Ramos (cell line): ENCODE results near the gene CDK6.

ENCODE experiments used
- in situ Hi-C: fragments of 300-500 bp; cut with MboI; formaldehyde crosslinking; loops from one replicate; pipeline ENCODE4 v1.14.3; 2022; ENCODE audit warnings: low sequenced_read_pairs; ENCODE audit not compliant: unreplicated experiment

CDK6 gene

DNA sequence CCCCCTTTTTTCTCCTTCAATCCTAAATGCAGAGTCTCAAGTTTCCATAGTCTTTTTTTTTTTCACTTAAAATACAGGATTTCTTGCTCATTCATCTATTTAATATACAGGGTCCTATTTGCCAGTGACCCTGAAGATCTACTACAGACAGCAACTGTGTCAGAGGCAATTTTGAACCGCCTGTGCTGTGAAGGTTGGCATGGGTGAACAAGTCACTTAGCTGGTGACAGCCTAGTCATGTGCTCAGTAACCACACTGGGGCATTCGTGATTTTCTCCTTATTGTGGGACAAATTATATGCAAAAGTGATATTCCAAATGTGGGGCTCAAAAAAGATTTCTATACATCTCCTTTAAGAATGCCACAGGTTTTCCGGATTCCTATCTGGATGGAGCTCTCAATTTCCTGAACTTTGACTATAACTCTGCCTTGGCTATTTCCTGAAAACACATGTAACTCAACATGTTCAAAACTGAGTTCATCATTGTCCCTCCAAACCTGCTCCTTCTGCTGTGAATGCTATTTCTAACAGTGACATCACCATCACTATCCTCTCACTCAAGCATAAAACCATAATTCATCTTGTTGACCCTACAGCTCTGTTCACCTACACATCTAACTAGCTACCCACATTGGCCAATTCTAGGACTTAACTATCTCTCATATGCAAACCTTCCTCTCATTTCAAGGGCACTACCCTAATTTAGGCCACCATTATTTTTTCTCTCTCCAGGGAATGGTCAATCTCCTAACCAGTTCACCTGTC lies 36.7 kb downstream of the CDK6 start:
- in situ Hi-C loops: no loop called here

DNA sequence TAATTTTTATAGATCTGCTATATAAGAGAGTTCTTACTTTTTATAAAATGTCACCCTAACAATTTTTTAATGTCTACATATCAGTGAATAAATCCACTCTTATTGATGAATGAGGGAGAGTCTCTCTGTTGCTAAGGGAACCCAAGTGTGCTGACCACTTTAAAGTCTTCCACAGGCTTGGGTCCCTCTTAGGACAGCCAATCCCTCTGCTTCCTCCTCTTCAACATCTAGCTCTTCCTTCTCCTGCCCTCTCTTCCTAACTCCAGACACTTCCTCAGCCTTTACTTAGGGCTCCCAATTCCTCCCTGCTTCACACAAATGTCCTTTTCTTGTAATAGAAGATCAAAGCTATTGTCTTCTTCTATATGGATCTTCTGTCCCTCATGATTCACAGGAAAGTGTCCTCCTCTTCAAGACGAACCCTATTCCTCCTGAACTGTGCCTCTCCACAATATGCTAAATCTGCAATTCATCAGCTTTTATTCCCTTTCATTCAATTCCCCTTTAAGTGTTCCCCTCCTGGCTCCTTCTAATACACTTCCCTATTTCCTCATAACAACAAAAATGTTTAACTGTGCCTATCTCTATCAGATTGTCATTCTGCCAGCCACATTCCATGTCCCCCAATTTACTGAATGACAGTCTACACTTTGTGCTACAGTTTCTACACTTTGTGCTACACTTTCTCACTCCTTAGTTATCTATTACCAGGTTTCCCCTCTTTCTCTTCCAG lies 37.7 kb downstream of the CDK6 start:
- in situ Hi-C loops: no loop called here

DNA sequence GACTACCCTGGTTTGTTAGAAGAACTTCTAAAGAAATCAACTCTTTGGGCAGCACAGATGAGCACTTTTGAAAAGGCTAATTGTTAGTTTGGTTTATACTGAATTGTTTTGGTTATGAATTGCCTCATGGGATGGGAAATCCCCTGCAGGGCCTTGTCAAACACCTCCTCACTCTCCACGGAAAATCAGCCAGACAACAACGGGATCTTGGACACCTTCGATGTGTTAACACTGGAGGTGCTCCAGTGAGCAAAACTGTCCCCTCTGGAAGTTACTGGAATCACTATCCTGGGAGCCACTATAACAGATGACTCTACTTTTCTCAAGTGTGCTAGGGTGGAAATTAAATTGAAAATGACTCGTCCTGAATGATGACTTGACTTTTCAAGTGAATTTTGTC lies 38.7 kb downstream of the CDK6 start:
- in situ Hi-C loops: no loop called here

GRCh38 chr7:92797284-92797683 lies 39.1 kb downstream of the CDK6 start:
- in situ Hi-C loops: no loop called here

GRCh38 chr7:92794831-92795230 lies 41.5 kb downstream of the CDK6 start:
- in situ Hi-C loops: no loop called here

DNA sequence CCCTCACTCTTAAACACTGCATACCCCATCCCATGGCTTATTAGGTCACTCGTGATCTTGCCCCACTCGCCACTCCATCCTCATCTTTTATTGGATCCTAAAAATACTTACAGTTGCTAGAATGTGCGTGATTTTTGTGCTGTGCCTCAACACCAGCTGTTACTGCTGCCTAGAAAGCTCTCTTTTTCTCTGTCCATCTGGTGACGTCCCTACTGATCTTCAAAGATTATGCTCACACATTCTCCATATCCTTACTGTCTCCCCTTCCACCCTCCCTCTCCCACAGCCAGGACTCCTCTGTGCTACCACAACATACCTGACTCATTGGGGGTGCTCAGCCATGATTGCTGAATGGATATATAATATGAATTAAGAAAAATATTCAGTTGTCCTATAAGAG lies 42.0 kb downstream of the CDK6 start:
- in situ Hi-C loops: no loop called here

DNA sequence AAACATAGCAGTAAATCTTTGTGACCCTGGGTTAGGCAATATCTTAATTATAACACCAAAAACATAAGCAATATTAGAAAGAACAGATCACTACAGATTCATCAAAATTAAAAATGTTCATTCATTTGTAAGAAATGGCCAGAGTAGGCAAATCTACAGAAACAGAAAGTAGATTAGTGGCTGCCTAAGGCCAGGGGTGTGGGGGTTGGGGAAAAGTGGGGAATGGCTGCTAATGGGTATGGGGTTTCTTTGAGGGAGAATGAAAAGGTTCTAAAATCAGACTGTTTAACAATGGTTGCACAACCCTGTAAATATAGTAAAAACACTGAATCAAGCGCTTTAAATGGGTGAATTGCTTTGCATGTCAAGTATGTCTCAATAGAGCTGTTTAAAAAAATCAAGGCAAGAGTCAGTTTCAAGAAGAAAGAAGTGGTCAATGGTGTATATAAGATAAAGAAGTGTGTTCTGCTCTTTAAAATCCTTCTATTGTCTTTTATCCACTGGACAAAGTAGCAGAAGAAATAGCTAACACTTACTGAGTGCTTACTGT lies 42.6 kb downstream of the CDK6 start:
- in situ Hi-C loops: no loop called here

GRCh38 chr7:92790992-92791391 lies 45.4 kb downstream of the CDK6 start:
- in situ Hi-C loops: no loop called here

DNA sequence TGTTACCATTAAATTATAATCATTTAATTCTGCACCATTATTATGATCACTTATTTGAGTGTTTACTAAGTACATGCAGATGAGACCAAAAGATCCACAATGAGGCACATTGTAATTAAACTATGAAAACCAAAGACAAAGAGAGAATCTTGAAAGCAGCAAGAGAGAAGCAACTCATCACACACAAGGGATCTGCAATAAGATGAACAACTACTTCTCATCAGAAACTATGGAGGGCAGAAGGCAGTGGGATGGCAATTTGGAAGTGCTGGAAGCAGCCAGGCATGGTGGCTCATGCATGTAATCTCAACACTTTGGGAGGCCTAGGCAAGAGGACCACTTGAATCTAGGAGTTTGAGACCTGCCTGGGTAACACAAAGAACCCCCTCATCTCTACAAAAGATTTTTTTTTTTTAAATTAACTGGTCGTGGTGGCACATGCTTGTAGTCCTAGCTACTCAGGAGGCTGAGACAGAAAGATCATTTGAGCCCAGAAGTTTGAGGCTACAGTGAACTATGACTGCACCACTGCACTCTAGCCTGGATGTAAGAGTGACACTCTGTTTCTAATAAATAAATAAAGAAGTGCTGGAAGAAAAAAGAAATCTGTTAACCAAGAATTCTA lies 47.7 kb downstream of the CDK6 start:
- in situ Hi-C loops: no loop called here

DNA sequence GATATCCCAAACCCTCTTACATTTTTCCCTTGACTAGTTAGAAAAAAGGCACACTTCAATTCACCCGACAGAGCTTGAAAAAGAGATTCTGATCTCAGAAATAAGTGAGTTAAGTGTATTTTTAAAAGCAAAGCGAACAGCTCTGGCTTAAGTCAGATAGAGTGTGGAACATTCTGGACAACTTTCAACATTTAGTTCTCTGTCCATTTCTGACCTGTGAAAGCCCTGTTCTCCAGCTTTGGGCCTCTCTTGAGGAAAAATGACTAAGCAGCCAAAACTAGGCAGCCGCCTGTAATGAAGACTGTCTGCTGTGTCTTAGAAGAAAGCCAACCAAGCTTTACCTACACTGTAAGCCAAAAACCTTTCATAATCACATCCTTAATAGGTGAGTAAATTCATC lies 50.5 kb downstream of the CDK6 start:
- in situ Hi-C loops: no loop called here

- in situ Hi-C loops: no loop called here
These were observed 51.4 kb downstream of the CDK6 start for GRCh38 chr7:92784935-92785334.

GRCh38 chr7:92783260-92784201 lies 52.8 kb downstream of the CDK6 start:
- in situ Hi-C loops: no loop called here

- in situ Hi-C loops: no loop called here
These were observed 53.5 kb downstream of the CDK6 start for GRCh38 chr7:92782855-92783254.

- in situ Hi-C loops: no loop called here
These were observed 54.1 kb downstream of the CDK6 start for GRCh38 chr7:92782236-92782635.

GRCh38 chr7:92781117-92781720 lies 55.2 kb downstream of the CDK6 start:
- in situ Hi-C loops: no loop called here

- in situ Hi-C loops: no loop called here
These were observed 57.4 kb downstream of the CDK6 start for GRCh38 chr7:92778972-92779371.

DNA sequence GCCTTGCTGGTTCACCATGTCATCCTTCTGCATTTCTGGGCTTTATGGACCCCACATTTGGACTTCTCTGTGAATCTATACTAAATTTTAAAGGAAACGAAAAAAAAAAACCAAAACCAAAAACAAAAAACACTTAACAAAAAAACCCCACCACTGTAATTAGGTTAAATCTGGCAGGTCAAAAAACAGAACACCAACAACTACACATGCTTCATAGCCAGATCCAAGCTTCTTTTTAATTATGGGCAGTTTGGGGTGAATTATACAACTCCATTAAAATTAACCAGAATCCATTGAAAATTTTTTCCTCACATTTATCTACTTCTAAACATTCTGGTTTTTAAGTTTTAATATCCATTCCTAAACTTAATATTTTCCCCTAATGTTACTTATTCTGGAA lies 58.4 kb downstream of the CDK6 start:
- in situ Hi-C loops: no loop called here

DNA sequence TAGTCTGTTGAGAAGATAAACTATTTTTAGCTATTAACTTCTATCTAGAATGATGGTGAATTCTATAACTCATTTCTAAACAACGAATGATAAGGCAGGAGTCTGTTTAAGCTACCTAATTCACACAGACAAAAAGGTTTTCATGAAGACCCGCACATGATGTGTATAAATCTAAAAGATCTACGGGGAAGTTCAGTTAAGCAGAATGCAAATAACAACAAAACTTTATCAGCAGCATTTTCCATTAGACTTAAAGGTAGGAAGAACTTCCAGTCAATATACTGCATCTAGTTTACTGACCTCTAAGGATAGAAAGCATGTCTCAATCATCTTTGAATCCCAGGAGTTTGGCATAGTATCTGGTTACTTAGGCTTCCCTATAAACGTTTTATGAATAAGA lies 62.6 kb downstream of the CDK6 start:
- in situ Hi-C loops: no loop called here

DNA sequence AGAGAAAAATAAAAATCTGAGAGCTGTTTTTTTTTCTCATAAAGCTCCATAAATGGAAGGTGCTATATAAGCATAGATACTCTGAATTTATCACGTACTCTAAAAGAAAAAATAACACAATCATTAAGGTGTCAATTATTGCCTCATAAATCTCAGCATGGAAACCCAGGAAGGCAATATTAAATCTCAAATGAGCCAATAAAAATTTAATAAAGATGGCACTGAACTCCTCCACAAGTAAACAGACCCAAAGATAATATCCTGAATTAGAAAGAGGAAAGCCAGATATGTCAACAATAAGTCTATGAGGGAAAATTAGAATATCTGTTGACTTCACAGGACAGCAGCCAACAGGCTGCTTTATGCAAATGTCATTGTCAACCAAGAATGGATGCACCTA lies 66.5 kb downstream of the CDK6 start:
- in situ Hi-C loops: no loop called here

DNA sequence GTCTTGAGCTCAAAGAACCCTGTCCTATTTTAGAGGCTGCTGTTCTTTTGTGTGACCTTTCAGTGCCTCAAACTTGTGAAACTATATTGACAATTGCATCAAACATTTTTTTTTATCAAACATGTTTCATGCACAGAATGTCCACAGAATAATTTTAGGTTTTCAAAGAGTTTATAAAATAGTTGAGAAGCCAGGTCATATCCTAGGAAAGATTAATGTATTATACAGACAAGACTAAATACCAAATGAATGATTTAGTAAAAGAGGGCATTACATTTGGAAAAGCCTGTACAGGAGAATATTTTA lies 67.0 kb downstream of the CDK6 start:
- in situ Hi-C loops: no loop called here
